SU-DHL-6 (cell line): ENCODE measurements around the gene GRIK1.

ENCODE experiments used
- H2AFZ ChIP-seq: fragments of 200-600 bp; sonication (generic); 2 replicates; pipeline ENCODE4 v1.6.1; 2014; ENCODE audit warnings: low read depth, mild to moderate bottlenecking, moderate library complexity, mixed read lengths, antibody characterized with exemption, low read length; ENCODE audit not compliant: severe bottlenecking
- H3F3A ChIP-seq: fragments of 200-600 bp; shearing (Covaris generic); 2 replicates; pipeline ENCODE4 v1.6.0; 2016; ENCODE audit warnings: antibody characterized with exemption, mild to moderate bottlenecking; ENCODE audit not compliant: insufficient read depth
- H3K27ac ChIP-seq: fragments of 200-600 bp; sonication (generic); 2 replicates; pipeline ENCODE4 v1.5.1; 2016; ENCODE audit warnings: low read depth, mild to moderate bottlenecking, low read length, moderate library complexity, mixed read lengths
- H3K27me3 ChIP-seq: fragments of 200-600 bp; sonication (generic), shearing (Covaris generic); 2 replicates; pipeline ENCODE4 v1.6.0; 2014; ENCODE audit warnings: mild to moderate bottlenecking, low read length
- H3K36me3 ChIP-seq: fragments of 200-600 bp; sonication (generic); 2 replicates; pipeline ENCODE4 v1.6.1; 2014; ENCODE audit warnings: mild to moderate bottlenecking, low read length, mixed read lengths
- H3K4me2 ChIP-seq: fragments of 300-600, 200-600 bp; shearing (Covaris generic), sonication (generic); 2 replicates; pipeline ENCODE4 v1.6.0; 2014; ENCODE audit warnings: low read length, low read depth, mild to moderate bottlenecking; ENCODE audit not compliant: poor library complexity, severe bottlenecking
- H3K4me3 ChIP-seq: fragments of 200-600 bp; sonication (generic); 2 replicates; pipeline ENCODE4 v1.5.1; 2014; ENCODE audit warnings: antibody characterized with exemption, low read length, mild to moderate bottlenecking, mixed read lengths; ENCODE audit not compliant: insufficient read depth, poor library complexity, severe bottlenecking
- H3K79me2 ChIP-seq: fragments of 200-600 bp; sonication (generic); 2 replicates; pipeline ENCODE4 v1.6.1; 2014; ENCODE audit warnings: mild to moderate bottlenecking, low read length, moderate library complexity; ENCODE audit not compliant: insufficient read depth
- H3K9ac ChIP-seq: fragments of 200-600 bp; sonication (generic); 2 replicates; pipeline ENCODE4 v1.7.0; 2014; ENCODE audit warnings: mild to moderate bottlenecking, low read length
- H3K9me2 ChIP-seq: fragments of 200-600 bp; sonication (generic); replicated peaks from 2 replicates; pipeline ENCODE4 v1.6.1; 2014; ENCODE audit warnings: low read length; ENCODE audit not compliant: insufficient read depth
- H3K9me3 ChIP-seq: fragments of 200-600 bp; sonication (generic); 2 replicates; pipeline ENCODE4 v1.6.1; 2014; ENCODE audit warnings: low read length, mixed read lengths; ENCODE audit not compliant: insufficient read depth
- H4K20me1 ChIP-seq: fragments of 200-600 bp; sonication (generic); 2 replicates; pipeline ENCODE4 v1.6.1; 2014; ENCODE audit warnings: low read depth, mild to moderate bottlenecking, antibody characterized with exemption, low read length, moderate library complexity, mixed read lengths
- EZH2phosphoT487 ChIP-seq: fragments of 200-600 bp; sonication (generic), shearing (Covaris generic); conservative IDR thresholded peaks from 2 replicates; pipeline ENCODE4 v1.6.1; 2018; ENCODE audit warnings: mild to moderate bottlenecking, antibody characterized with exemption, low read length, moderate library complexity, mixed read lengths
- TF ChIP-seq, protein P1 (sequence below): fragments of 200-600 bp; sonication (generic); IDR thresholded peaks from one replicate; pipeline ENCODE4 v1.5.1; 2017; ENCODE audit warnings: antibody characterized with exemption, mild to moderate bottlenecking, low read length, moderate library complexity; ENCODE audit not compliant: insufficient read depth, poor library complexity, severe bottlenecking

Gene GRIK1

DNA sequence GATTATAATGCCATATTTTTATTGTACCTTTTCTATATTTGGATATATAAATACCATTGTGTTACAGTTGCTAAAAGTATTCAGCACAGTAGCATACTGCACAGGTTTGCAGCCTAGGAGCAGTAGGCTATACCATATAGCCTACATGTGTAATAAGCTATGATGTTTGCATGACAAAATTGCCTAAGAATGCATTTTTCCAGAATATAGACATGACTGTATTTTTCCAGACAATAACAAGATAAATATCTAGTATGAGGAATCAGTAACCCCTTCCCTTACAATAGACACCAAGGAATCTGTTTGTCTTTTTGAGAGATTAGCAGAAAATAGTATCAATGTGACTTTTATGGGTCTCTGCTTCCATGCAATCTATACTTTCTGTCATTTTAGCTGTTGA is 228.6 kb downstream of the GRIK1 start:
- H3K27me3 ChIP-seq: no peaks in the 10 kb centered on the region
- H4K20me1 ChIP-seq: no peaks in the 10 kb centered on the region; the same call in 1 of the 2 replicates
- no peak overlapping the region for H3K4me2 ChIP-seq
- no peak overlapping the region for H3K4me3 ChIP-seq
- TF ChIP-seq, protein P1, sequence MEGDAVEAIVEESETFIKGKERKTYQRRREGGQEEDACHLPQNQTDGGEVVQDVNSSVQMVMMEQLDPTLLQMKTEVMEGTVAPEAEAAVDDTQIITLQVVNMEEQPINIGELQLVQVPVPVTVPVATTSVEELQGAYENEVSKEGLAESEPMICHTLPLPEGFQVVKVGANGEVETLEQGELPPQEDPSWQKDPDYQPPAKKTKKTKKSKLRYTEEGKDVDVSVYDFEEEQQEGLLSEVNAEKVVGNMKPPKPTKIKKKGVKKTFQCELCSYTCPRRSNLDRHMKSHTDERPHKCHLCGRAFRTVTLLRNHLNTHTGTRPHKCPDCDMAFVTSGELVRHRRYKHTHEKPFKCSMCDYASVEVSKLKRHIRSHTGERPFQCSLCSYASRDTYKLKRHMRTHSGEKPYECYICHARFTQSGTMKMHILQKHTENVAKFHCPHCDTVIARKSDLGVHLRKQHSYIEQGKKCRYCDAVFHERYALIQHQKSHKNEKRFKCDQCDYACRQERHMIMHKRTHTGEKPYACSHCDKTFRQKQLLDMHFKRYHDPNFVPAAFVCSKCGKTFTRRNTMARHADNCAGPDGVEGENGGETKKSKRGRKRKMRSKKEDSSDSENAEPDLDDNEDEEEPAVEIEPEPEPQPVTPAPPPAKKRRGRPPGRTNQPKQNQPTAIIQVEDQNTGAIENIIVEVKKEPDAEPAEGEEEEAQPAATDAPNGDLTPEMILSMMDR: no peak
- no peak for TF ChIP-seq EZH2phosphoT487
- no peak overlapping the region for H3K9ac ChIP-seq
- no peaks in the 10 kb centered on the region for H3K79me2 ChIP-seq
- 0 out of 2 replicates have a peak, but pooled peaks cover 5% of the 10 kb centered on the region for H3K9me3 ChIP-seq
- H3K9me2 ChIP-seq: 0 out of 2 replicates have a peak, but pooled peaks cover 4% of the 10 kb centered on the region
- no peak overlapping the region for H2AFZ ChIP-seq
- no peak overlapping the region for H3K27ac ChIP-seq
- H3F3A ChIP-seq: no peaks in the 10 kb centered on the region
- H3K36me3 ChIP-seq: no peaks in the 10 kb centered on the region

DNA sequence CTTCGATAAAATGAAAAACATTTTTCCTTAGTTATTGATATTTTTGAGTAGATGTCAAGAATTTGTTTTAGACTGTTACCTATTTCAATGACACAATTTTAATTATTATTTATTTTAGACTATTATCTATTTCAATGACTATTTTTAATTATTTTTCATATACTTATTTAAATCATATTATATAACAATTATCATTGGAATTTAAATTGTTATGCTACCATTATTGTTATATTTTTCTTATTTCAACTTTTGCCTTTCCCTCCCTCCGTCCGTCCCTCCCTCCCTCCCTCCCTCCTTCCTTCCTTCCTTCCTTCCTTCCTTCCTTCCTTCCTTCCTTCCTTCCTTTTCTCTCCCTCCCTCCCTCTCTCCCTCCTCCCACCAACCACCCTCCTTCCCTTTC is 229.3 kb downstream of the GRIK1 start:
- Histone ChIP-seq H3K9me2 (0 out of 2 replicates have a peak, but pooled peaks cover 4% of the 10 kb centered on the region), H3K4me3 (no peak overlapping the region), H3K27me3 (no peaks in the 10 kb centered on the region), H3F3A (no peaks in the 10 kb centered on the region), H3K27ac (no peak overlapping the region), H2AFZ (no peak overlapping the region), H3K9me3 (0 out of 2 replicates have a peak, but pooled peaks cover 5% of the 10 kb centered on the region), H3K79me2 (no peaks in the 10 kb centered on the region), H3K4me2 (no peak overlapping the region), H3K36me3 (no peaks in the 10 kb centered on the region), H4K20me1 (no peaks in the 10 kb centered on the region; the same call in 1 of the 2 replicates), H3K9ac (no peak overlapping the region)
- no peak for TF ChIP-seq EZH2phosphoT487
- TF ChIP-seq, protein P1: no peak

DNA sequence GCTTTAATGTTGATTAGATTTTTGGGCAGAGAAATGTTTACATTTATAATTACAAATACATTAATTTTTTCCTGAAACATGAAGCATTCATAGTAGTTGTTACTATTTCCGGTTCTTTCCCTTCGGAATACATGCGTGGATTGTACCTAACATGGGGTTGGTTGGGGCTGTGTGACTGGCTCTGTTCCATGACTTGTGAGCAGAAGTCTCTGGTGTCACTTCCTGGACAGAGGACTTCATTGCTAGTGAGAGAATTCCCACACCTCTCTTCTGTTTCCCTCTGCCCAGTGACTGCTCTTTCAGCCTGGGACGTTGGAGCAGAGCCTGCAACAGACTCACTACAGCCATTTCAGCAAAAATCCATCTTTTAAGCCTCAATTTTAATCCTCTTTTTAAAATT is 231.4 kb downstream of the GRIK1 start:
- no peaks in the 10 kb centered on the region for H3K36me3 ChIP-seq
- H4K20me1 ChIP-seq: no peaks in the 10 kb centered on the region; the same call in 1 of the 2 replicates
- no peak for TF ChIP-seq EZH2phosphoT487
- TF ChIP-seq, protein P1: no peak
- no peak overlapping the region for H2AFZ ChIP-seq
- no peaks in the 10 kb centered on the region for H3K79me2 ChIP-seq
- H3K27ac ChIP-seq: no peak overlapping the region
- no peaks in the 10 kb centered on the region for H3K27me3 ChIP-seq
- H3F3A ChIP-seq: no peaks in the 10 kb centered on the region
- no peaks in the 10 kb centered on the region for H3K9me3 ChIP-seq
- 0 out of 2 replicates have a peak, but pooled peaks cover 4% of the 10 kb centered on the region for H3K9me2 ChIP-seq
- H3K9ac ChIP-seq: no peak overlapping the region
- H3K4me2 ChIP-seq: no peak overlapping the region
- no peak overlapping the region for H3K4me3 ChIP-seq
